HEK293T (cell line): ENCODE measurements around the gene RNF213.

Source experiments
- CTCF ChIA-PET: fragments of 350-600 bp; formaldehyde crosslinking; extraction: SDS; loops from one replicate; lab custom pipeline; 2021; ENCODE audit warnings: antibody characterized with exemption, inconsistent platforms; lab: Yijun Ruan, JAX
- POLR2A ChIA-PET: fragments of 350-600 bp; formaldehyde crosslinking; extraction: SDS; loops from one replicate; lab custom pipeline; 2020; ENCODE audit warnings: antibody characterized with exemption, inconsistent platforms; lab: Yijun Ruan, JAX
- DNase-seq: peaks from one replicate; pipeline ENCODE4 v3.0.0; 2012; ENCODE audit warnings: mixed read lengths; ENCODE audit errors: extremely low spot score
- ARNT ChIP-seq: fragments of 450-650 bp; IDR thresholded peaks from 2 replicates; pipeline ENCODE4 v1.6.1; 2017; ENCODE audit warnings: mild to moderate bottlenecking
- BHLHE40 ChIP-seq: fragments of 450-650 bp; IDR thresholded peaks from 2 replicates; pipeline ENCODE4 v1.6.1; 2016; ENCODE audit warnings: mild to moderate bottlenecking, moderate library complexity, borderline replicate concordance
- CTBP1 ChIP-seq: fragments of 450-650 bp; IDR thresholded peaks from 2 replicates; pipeline ENCODE4 v1.6.1; 2016; ENCODE audit warnings: borderline replicate concordance
- ELF4 ChIP-seq: fragments of 450-650 bp; IDR thresholded peaks from 2 replicates; pipeline ENCODE4 v1.6.1; 2017; ENCODE audit warnings: antibody characterized with exemption
- FOXA1 ChIP-seq: fragments of 450-650 bp; IDR thresholded peaks from 2 replicates; pipeline ENCODE4 v1.6.1; 2016; ENCODE audit warnings: mild to moderate bottlenecking
- FOXK2 ChIP-seq: fragments of 450-650 bp; IDR thresholded peaks from 2 replicates; pipeline ENCODE4 v1.6.1; 2016; ENCODE audit warnings: mild to moderate bottlenecking
- FOXM1 ChIP-seq: fragments of 450-650 bp; IDR thresholded peaks from 2 replicates; pipeline ENCODE4 v1.6.1; 2017; ENCODE audit warnings: mild to moderate bottlenecking, borderline replicate concordance
- HDGF ChIP-seq: fragments of 450-650 bp; IDR thresholded peaks from 2 replicates; pipeline ENCODE4 v1.6.1; 2017; ENCODE audit warnings: antibody characterized with exemption, borderline replicate concordance
- L3MBTL2 ChIP-seq: fragments of 450-650 bp; conservative IDR thresholded peaks from 2 replicates; pipeline ENCODE4 v1.6.1; 2016; ENCODE audit warnings: mild to moderate bottlenecking
- LEF1 ChIP-seq: fragments of 450-650 bp; IDR thresholded peaks from 2 replicates; pipeline ENCODE4 v1.6.1; 2017; ENCODE audit warnings: mild to moderate bottlenecking, borderline replicate concordance
- NFRKB ChIP-seq: fragments of 450-650 bp; IDR thresholded peaks from 2 replicates; pipeline ENCODE4 v1.6.1; 2016; ENCODE audit warnings: mild to moderate bottlenecking, moderate library complexity
- PKNOX1 ChIP-seq: fragments of 450-650 bp; IDR thresholded peaks from 2 replicates; pipeline ENCODE4 v1.6.1; 2016
- SP1 ChIP-seq: fragments of 450-650 bp; IDR thresholded peaks from 2 replicates; pipeline ENCODE4 v1.6.1; 2017
- SUZ12 ChIP-seq: fragments of 450-650 bp; IDR thresholded peaks from 2 replicates; pipeline ENCODE4 v1.6.1; 2016; ENCODE audit warnings: mild to moderate bottlenecking
- TARDBP ChIP-seq: fragments of 450-650 bp; IDR thresholded peaks from 2 replicates; pipeline ENCODE4 v1.6.1; 2016
- ZNF384 ChIP-seq: fragments of 450-650 bp; IDR thresholded peaks from 2 replicates; pipeline ENCODE4 v1.6.1; 2016

Gene RNF213

DNA sequence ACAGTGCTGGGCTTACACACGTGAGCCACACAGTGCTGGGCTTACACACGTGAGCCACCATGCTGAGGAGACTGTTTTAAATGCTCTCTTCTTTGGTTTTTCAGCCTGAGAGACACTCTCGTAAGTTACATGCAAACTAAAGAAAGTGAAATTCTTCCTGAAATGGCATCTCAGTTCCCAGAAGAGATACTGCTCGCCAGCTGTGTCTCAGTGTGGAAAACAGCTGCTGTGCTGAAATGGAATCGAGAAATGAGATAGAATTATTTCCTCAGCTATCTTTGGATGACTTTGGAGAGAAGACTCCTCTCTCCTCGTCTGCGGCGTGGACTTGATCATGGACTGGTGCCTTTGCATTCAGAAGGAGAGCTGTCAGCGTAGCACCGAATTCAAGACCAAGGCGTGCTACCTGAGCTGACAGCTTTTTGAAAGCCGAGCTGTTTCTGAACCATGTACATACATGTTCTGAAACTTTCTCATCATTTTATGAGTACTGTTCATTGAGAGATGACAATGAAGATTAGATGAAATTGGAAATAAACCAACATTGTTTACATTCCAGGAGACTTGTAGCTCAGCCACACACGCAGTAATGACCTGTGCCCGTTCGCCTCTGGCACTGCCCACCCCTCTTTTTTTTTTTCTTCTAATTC, 132.7 kb downstream of the RNF213 start:
- POLR2A ChIA-PET: interaction anchor here (1.3 kb wide), 1 partner anchor 61 kb away, joined by 4 read pairs; no protein-coding TSS in a partner anchor
- no peak for TF ChIP-seq ZNF384
- no peak for DNase-seq
- CTCF ChIA-PET: no interaction called here

DNA sequence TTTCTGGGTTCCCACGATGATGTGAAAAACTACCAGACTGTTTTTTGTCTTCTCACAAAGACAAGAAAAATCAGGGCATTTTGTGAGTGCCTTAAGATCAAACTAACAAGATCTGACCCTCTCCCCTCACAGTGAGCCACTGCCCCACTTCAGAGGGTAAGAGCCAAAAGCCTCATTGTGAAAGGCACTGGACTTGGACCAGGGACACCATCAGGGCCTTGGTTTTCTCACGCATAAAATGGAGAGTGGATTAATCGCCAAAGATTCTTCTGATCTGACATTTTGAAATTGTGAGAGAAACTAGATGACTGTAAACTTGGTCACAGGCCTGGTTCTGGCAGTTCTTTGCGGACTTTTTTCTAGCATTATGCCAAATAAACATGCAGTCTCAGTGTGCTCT, 133.3 kb downstream of the RNF213 start:
- ChIA-PET POLR2A (no interaction called here), CTCF (no interaction called here)
- TF ChIP-seq BHLHE40: no peak
- no peak for TF ChIP-seq NFRKB
- no peak for TF ChIP-seq SUZ12
- no peak for TF ChIP-seq HDGF
- no peak for TF ChIP-seq L3MBTL2
- TF ChIP-seq ELF4: no peak
- no peak for TF ChIP-seq FOXA1
- TF ChIP-seq FOXM1: no peak
- no peak for DNase-seq

DNA sequence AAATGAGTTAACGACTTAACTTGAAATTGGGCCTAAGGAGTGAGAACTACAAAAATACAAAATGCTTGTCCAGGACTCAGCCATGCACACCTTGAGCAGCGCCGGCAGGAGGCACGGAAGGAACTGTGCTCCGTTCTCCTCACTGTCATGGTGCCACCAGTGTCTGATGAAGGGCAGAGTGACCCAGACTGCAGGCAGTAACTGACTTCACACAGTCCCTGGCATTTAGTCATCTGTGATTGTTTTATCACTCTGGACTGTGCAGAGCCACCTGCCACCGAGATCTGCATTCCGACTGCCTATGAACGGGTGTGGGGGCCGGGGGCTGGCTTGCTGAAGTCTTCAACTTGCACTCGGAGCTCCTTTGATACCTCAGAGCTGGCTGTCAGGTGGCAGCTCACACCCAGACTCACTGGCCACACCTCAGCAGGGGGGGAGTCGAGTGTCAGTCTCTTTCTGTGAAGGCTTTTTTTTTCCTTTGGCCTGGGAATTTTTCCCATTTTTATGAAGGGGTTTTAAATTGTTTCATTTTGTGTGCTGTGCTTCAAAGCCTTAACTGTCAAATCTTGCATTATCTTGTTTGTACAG, 134.1 kb downstream of the RNF213 start:
- DNase-seq: no peak
- TF ChIP-seq NFRKB (no peak), HDGF (no peak), SUZ12 (no peak), FOXM1 (no peak), ARNT (no peak)
- CTCF ChIA-PET: interaction anchor here (0.6 kb wide), 1 partner anchor 387 kb away, joined by 6 read pairs; no protein-coding TSS in a partner anchor
- POLR2A ChIA-PET: no interaction called here

DNA sequence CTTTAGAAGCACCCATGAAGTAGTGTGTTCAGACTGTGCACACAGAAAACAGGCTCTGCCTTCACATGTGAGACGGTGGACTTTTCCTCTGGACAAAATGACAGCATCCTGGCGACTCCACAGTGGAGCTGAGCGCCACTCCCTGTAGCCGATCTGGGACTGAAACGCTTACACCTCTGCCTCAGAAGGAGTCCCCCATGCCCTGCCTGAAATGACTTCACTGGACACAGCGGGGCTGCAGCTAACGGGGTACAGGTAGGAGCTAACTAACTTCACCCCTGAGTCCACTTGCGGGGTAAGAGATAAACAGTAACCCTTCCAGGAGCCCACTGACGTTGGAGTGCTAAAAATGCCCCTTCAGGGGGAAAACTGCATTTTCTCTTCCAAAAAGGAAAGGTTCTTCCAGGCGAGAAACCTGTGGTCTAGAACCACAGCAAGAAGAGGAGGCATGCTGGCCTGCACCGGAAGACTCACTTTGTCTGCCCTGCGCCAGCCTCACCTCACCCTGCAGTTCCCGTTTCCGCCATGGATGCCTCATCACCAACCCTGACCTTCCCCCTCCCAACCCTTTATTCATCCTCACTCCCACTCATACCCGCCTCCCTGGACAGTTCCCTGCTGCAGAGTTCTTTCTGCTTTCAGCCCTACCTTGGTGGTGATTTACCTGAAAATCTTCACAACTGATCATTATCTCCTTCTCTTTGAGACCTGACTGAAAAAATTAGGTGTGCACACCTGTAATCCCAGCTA, 134.9 kb downstream of the RNF213 start:
- TF ChIP-seq ELF4 (no peak), FOXA1 (no peak), L3MBTL2 (no peak), TARDBP (no peak), PKNOX1 (no peak), ARNT (no peak), NFRKB (no peak), FOXK2 (no peak), CTBP1 (no peak), FOXM1 (no peak), ZNF384 (no peak), LEF1 (no peak), HDGF (no peak), SUZ12 (no peak), BHLHE40 (no peak), SP1 (no peak)
- POLR2A ChIA-PET: no interaction called here
- CTCF ChIA-PET: no interaction called here
- DNase-seq: no peak

DNA sequence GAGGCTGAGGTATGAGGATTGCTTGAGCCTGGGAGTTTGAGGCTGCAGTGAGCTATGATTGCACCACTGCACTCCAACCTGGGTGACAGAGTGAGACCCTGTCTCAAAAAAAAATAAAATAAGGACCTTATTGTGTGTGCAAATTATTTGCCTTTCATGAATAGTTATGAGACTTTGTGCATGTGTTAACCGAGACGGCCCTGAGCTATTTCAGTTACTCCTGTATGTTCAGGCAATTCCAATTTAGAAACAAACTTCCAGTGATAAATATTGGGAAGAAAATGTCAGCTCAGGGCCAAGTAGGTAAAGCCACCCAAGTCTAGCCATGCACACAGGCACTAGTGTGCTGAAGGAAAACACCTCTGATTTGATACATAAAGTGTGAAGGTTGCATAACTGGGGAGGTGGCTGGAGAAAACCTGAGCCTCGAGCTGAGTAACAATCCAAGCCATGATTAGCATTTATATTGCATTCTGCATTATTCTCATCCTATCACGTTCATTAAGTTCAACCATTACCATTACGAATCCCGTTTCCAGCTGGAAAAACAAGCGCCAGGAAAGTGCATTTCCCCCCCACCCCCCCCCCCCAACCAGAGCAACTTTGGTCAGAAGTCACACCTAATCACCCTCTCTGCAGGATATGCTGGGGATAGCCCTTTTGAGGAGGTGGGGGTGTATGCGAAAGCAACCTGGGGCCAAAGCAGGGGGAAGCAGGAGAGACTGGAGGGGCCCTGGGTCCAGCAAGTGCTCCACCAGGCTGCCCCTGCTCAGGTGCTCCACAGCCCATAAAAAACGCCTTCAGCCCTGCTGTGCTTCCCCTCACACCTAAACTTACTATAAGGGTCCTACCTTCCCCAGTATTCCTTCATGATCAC, 135.7 kb downstream of the RNF213 start:
- CTCF ChIA-PET: interaction anchor here (0.7 kb wide), 1 partner anchor 502 kb away, joined by 3 read pairs; no protein-coding TSS in a partner anchor
- TF ChIP-seq PKNOX1: no peak
- no peak for TF ChIP-seq FOXK2
- TF ChIP-seq HDGF: no peak
- TF ChIP-seq LEF1: no peak
- TF ChIP-seq CTBP1: no peak
- TF ChIP-seq SUZ12: no peak
- no peak for TF ChIP-seq FOXA1
- no peak for TF ChIP-seq L3MBTL2
- no peak for TF ChIP-seq ARNT
- TF ChIP-seq ELF4: no peak
- no peak for TF ChIP-seq ZNF384
- TF ChIP-seq BHLHE40: no peak
- no peak for TF ChIP-seq SP1
- no peak for TF ChIP-seq TARDBP
- POLR2A ChIA-PET: interaction anchor here (1.1 kb wide), 1 partner anchor 20 kb away, joined by 3 read pairs; no protein-coding TSS in a partner anchor
- no peak for DNase-seq

GRCh38 chr17:80397034-80397387, 136.4 kb downstream of the RNF213 start:
- ChIA-PET CTCF (no interaction called here), POLR2A (interaction anchor here (1.1 kb wide), 1 partner anchor 19 kb away, joined by 3 read pairs; no protein-coding TSS in a partner anchor)
- TF ChIP-seq FOXK2 (no peak), FOXM1 (no peak), BHLHE40 (no peak), CTBP1 (no peak), ARNT (no peak), TARDBP (no peak), HDGF (no peak), ZNF384 (no peak), ELF4 (no peak), L3MBTL2 (no peak), LEF1 (no peak), PKNOX1 (no peak)

More at GRCh38 chr17:80397034-80397387, 136.4 kb downstream of the RNF213 start:
- no peak for DNase-seq
